Suprapubic skin (tissue), 4 donors: ENCODE data around the gene CHFR.

ENCODE experiments used
- CTCF ChIP-seq, 2 donors: fragments of 200-600 bp in 1 of 2; fragments of 450-650 bp in 1 of 2; sonication (generic) in 1 of 2; IDR thresholded peaks; one replicate each; pipeline ENCODE4 v1.5.1; 2016 to 2019; ENCODE audit warnings: antibody characterized with exemption in 2 of 2, mild to moderate bottlenecking in 1 of 2, moderate library complexity in 1 of 2
- EP300 ChIP-seq: sonication (generic); formaldehyde crosslinking; IDR thresholded peaks from one replicate; pipeline ENCODE4 v1.6.1; 2017; ENCODE audit warnings: antibody characterized with exemption
- POLR2A ChIP-seq, 2 donors: fragments of 450-650 bp; IDR thresholded peaks; one replicate each; pipeline ENCODE4 v1.6.1; 2017; ENCODE audit warnings: antibody characterized with exemption in 2 of 2, mild to moderate bottlenecking in 2 of 2, moderate library complexity in 2 of 2
- POLR2AphosphoS5 ChIP-seq, 3 donors: sonication (generic); formaldehyde crosslinking; IDR thresholded peaks; one replicate each; pipeline ENCODE4 v1.6.1; 2017; ENCODE audit warnings: antibody characterized with exemption in 3 of 3

- no peak for TF ChIP-seq POLR2A (IDR thresholded peaks at IDR 0.05)
- TF ChIP-seq CTCF (IDR thresholded peaks at IDR 0.05), result no peak
- no peak for TF ChIP-seq EP300
- no peak for TF ChIP-seq POLR2AphosphoS5 (IDR thresholded peaks at IDR 0.05)
Measured at GRCh38 chr12:132936163-132936562, 48.8 kb upstream of the CHFR start.
